ENCODE results near the gene INVS.
"Not testable (repeated sequence)": the region's sequence is repeated elsewhere in the genome, so short reads cannot be mapped to it uniquely, and the experiment has no call there.

INVS gene

DNA sequence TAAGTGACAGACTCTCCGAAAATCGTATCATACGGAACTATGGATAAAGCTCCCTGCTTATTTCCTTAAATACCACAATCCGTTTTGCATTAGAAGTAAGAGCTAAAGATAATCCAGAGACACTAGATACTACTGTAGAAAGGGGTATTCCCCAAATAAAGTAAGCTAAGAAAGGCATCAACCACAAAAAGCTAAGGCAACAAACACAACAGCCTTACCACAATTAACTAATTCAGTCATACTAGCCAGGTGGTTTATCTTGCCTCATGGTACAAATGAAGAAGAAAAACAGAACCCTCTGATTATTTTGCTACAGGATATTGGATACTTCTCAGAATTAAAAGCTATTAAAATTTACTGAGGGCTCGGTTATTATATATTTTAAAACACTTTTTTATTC lies 14.3 kb upstream of the INVS start:
- no peak for DNase-seq

DNA sequence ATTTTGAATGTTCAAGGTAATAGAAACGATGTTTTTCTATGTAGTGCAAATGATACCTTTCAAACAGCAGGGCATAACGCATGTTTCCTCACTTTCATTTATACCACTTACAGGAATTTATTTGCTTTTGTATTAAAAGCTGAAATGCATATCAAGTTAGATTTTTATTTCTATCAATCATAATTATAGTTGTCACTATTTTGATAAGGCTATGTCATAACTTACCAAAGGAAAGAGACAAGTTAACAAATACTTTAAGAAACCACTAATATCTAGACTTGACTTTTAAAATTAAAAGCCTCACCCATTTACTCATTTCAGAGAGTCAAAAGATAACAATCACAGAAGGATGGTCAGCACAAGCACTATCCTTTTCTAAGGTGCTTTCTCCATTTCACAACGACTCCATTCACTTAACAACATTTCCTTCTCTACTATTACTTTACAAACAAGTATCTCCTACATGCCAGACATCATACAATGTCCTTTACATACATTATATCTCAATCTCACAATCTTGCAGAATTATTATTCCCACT lies 12.9 kb upstream of the INVS start:
- no peak for DNase-seq

DNA sequence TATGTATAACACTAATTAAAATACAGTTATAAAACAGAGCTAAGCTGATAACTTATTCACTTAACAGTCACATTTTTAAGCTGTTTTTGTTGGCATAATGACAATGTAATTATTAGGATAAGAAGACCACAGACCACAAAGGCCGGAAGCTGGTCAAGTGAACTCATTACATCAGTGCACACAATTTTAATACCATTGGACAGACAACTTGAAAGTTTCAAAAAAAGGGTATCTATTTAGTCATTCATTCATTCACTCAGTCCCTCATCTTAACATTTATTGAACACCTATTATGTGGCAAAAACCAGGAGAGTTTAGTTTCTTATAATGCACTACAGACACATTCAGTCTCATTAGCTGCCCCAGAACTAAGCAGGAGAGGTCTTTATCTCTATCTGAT lies 11.8 kb upstream of the INVS start:
- DNase-seq, result no peak

GRCh38 chr9:100088202-100088601 lies 10.8 kb upstream of the INVS start:
- DNase-seq, result no peak

- no peak for DNase-seq
Measured at GRCh38 chr9:100090880-100091279, 8.2 kb upstream of the INVS start.

- DNase-seq, result no peak
Measured at GRCh38 chr9:100091650-100092049, 7.4 kb upstream of the INVS start.

- no peak for DNase-seq
Measured at GRCh38 chr9:100092066-100092465, 7.0 kb upstream of the INVS start.

GRCh38 chr9:100094411-100094810 lies 4.6 kb upstream of the INVS start:
- DNase-seq, result not testable (repeated sequence)

GRCh38 chr9:100096378-100096916 lies 2.6 kb upstream of the INVS start:
- DNase-seq, result no peak

DNA sequence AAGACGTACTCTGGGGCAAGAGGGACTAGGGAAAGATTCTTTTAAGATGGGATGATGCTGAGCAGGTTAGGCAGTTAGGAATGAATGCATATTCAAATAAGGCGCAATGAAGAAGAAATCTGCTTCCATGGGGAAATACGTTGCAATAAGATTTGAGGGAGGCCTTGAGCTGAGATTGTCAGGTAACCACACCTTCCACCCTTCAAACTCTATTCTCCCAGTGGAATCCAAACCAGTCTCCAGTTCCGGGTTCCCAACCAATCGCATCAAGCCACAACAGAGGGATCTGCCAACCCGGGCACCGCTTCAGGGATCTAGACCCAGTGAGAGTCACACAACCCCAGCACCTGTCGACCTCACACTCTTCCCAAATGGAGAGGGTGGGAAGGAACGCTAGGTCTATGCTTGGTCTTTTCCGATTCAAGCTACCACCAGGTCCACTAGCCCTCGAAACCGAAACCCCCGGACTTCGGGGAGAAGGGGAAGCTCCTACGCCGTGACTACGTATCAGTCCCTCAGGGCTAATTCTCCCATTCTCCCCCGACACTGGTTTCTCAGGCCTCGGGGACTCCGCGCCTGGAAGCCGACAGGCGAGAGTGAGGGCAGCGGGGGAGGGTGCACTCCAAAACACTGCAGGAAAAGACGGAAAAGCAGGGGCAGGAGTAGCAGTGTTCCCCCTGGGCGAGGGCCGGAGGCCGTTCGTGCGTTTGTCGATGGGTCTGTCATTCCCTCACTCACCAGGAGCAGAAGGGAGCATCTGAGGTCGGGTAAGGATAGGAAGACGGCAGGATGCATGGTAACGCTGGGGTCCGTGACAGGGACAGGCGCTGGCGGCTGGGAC lies 777 bp upstream of the INVS start:
- peak; percentile 5 to 18 for DNase-seq

GRCh38 chr9:100099722-100100042 lies 639 bp downstream of the INVS start:
- DNase-seq, result peak in 1 of 2 experiments; percentile 37

GRCh38 chr9:100100146-100100667 lies 1.2 kb downstream of the INVS start:
- no peak for DNase-seq

DNA sequence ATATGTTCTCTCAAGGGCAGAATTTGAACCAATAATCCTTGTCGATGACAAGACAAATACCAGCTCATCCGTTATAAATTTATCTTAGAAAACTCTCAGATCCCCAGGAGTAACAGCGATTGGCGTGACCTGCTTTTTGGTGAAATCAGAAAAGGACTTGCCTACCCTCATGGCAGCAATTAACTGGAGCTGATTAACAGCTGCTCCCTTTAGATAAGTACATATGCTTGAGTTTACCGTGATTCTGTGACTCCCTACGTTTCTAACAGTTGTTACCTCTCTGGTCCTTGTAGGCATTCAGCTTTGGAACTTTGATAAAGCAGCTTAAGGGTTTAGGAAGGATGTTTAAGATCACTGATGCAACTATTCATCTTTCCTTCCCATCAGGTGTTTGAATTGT lies 2.6 kb downstream of the INVS start:
- no peak for DNase-seq

DNA sequence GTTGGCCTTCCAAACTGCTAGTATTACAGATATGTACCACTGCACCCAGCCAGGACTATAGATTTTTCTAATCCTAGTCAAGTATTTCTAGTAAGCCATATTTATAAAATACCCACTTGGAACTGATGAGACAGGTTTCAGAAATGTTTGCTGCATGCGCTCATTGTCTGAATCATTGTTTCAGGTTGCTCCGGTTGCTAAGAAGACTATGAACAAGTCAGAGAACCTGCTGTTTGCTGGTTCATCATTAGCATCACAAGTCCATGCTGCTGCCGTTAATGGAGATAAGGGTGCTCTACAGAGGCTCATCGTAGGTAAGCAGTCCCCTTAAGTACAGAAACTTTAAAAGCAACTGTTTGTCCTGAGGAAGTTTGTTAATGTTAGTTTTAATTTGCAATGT lies 5.3 kb downstream of the INVS start:
- DNase-seq, result no peak

- DNase-seq, result no peak
Measured at GRCh38 chr9:100105861-100106260, 6.8 kb downstream of the INVS start.

DNA sequence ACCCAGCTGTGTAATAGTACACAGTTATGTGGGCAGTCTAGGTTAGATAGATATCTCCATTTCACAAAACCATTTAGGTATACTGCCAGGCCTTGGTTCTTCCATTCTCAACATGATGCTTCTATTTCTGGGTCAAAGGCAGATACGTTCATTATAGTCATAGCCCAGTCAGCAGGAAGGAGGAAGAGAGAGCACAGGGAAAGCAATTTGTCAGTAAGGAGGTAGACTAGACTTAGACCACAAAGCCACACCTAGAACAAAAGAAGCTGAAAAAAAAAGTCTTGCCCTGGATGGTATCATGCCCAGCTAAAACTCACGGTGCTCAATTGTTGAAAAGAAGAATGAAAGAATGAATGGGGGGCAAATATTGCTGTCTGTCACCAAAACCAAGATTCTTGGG lies 7.6 kb downstream of the INVS start:
- no peak for DNase-seq

DNA sequence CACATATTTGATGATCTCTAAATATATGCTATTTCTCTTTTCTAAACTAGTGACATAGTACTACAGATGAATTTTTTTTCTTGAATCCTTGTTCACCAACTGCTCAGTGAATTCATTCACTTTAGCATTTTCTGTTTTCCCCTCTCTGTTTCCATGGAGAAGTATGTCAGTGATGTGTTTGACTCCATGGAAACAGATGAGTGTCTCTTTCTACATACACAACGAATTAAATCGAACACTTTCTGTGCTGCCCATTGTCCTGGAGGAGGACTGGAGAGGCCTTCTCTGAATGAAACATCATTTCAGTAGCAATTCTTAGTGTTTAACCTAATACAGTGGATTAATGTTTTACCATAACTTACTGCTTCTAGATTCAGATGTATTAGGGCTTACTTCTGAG lies 9.5 kb downstream of the INVS start:
- DNase-seq, result no peak

- no peak for DNase-seq
Measured at GRCh38 chr9:100111235-100111634, 12.2 kb downstream of the INVS start.

- DNase-seq, result no peak
Measured at GRCh38 chr9:100112677-100113336, 13.8 kb downstream of the INVS start.

GRCh38 chr9:100117316-100117715 lies 18.3 kb downstream of the INVS start:
- no peak for DNase-seq

DNA sequence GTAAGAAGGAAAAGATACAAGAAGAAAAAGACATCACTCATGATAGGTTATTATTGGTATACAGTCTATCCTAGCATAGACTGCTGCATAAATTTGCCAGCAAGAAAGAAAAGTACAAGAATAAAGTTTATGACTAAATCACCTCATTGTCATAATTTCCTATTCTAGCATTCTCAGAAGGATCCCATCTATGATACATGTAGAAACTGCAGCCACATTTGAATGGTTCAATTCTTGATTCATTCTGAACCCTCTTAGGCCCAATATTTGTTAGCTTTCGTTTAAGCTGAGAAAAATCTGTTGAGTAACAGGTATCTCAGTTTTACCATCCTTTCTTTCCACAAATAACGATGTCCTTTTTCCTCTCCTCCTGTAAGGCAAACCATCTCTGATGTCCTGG lies 21.2 kb downstream of the INVS start:
- no peak for DNase-seq

DNA sequence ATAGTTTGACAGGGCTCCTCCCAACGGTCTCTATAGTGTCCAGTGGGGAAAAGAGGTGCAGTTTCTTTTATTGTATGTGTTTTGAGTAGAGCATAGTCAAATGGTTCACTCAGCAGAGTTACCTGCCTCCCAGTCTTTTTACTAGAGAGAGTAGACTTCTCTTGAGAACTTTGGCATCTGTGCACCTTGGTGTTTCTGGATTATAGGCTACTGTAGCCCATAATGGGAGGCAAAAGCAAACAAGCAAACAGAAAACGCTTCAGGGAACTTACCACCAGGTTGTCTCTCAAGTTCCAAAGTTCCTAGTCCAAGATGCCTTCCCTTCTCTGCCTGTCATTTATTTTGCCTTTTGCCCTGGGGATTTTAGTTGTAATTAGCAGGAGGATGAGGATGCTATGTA lies 26.2 kb downstream of the INVS start:
- DNase-seq, result no peak

- no peak for DNase-seq
Measured at GRCh38 chr9:100125910-100126309, 26.9 kb downstream of the INVS start.

DNA sequence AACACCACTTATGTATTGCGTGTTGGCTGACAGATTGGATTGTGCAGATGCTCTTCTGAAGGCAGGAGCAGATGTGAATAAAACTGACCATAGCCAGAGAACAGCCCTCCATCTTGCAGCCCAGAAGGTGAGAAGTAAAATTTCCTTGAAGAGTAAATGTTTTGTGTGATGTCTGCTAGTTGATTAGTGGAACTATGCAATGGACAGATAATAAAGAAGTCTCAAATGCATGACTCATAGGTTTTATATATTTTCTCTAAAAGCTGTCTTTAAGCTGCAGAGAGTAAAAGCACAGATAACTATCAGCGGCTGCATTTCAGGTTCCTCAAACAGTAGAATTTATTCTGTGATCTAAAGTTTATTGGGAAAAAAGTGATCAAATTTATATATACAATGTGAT lies 27.4 kb downstream of the INVS start:
- no peak for DNase-seq

Data from NCI-H1930 (cell line).